ENCODE results near the gene LRRK1.

Gene LRRK1

GRCh38 chr15:100892013-100892355 is 27.2 kb upstream of the LRRK1 start:
- Histone ChIP-seq H3K79me2 (ENCODE audit: insufficient read depth, low read length) (no peaks in the 10 kb centered on the region), H3K36me3 (ENCODE audit: insufficient read depth, low read length) (no peaks in the 10 kb centered on the region), H3K9ac (ENCODE audit: low read depth, low read length) (no peak overlapping the region), H3K9me3 (ENCODE audit: insufficient read depth, low read length, severe bottlenecking) (no peaks in the 10 kb centered on the region), H3K4me1 (ENCODE audit: insufficient read depth, low read length) (no peaks in the 10 kb centered on the region), H3K27me3 (ENCODE audit: insufficient read depth, low read length, poor library complexity) (peaks cover 31% of the 10 kb centered on the region), H3K27ac (ENCODE audit: low read length) (no peak overlapping the region), H2AFZ (ENCODE audit: low read depth, low read length) (no peak overlapping the region), H3K4me3 (ENCODE audit: low read depth in 1 of 2, low read length in 2 of 2) (no peak overlapping the region), H4K20me1 (ENCODE audit: insufficient read depth, low read length) (no peaks in the 10 kb centered on the region), H3K4me2 (ENCODE audit: insufficient read depth, low read length) (no peak overlapping the region)
- no peak for DNase-seq
- no peak for ATAC-seq (ENCODE audit: insufficient read depth, low read depth)
- TF ChIP-seq CTCF (IDR thresholded peaks at IDR 0.05; ENCODE audit: borderline replicate concordance, extremely low read depth, low read length, poor library complexity, severe bottlenecking) (no peak), EZH2 (IDR thresholded peaks at IDR 0.05; ENCODE audit: borderline replicate concordance, low read depth, low read length, severe bottlenecking) (no peak)

- H3K79me2 ChIP-seq (ENCODE audit: insufficient read depth, low read length), result no peaks in the 10 kb centered on the region
- TF ChIP-seq EZH2 (IDR thresholded peaks at IDR 0.05; ENCODE audit: borderline replicate concordance, low read depth, low read length, severe bottlenecking) (no peak), CTCF (IDR thresholded peaks at IDR 0.05; ENCODE audit: borderline replicate concordance, extremely low read depth, low read length, poor library complexity, severe bottlenecking) (no peak)
- no peak for ATAC-seq (ENCODE audit: insufficient read depth, low read depth)
- H3K4me1 ChIP-seq (ENCODE audit: insufficient read depth, low read length), result no peaks in the 10 kb centered on the region
- DNase-seq, result no peak
- H2AFZ ChIP-seq (ENCODE audit: low read depth, low read length), result no peak overlapping the region
- H3K9me3 ChIP-seq (ENCODE audit: insufficient read depth, low read length, severe bottlenecking), result no peaks in the 10 kb centered on the region
- no peak overlapping the region for H3K9ac ChIP-seq (ENCODE audit: low read depth, low read length)
- no peaks in the 10 kb centered on the region for H3K36me3 ChIP-seq (ENCODE audit: insufficient read depth, low read length)
- no peak overlapping the region for H3K27ac ChIP-seq (ENCODE audit: low read length)
- no peaks in the 10 kb centered on the region for H4K20me1 ChIP-seq (ENCODE audit: insufficient read depth, low read length)
- H3K4me2 ChIP-seq (ENCODE audit: insufficient read depth, low read length), result no peak overlapping the region
- H3K4me3 ChIP-seq (ENCODE audit: low read depth in 1 of 2, low read length in 2 of 2), result no peak overlapping the region
- H3K27me3 ChIP-seq (ENCODE audit: insufficient read depth, low read length, poor library complexity), result peaks cover 30% of the 10 kb centered on the region
Observed at GRCh38 chr15:100893261-100893963, 25.7 kb upstream of the LRRK1 start.

GRCh38 chr15:100893964-100894295 is 25.2 kb upstream of the LRRK1 start:
- ATAC-seq (ENCODE audit: insufficient read depth, low read depth) (no peak), DNase-seq (no peak)
- Histone ChIP-seq H3K4me3 (ENCODE audit: low read depth in 1 of 2, low read length in 2 of 2) (no peak overlapping the region), H3K27me3 (ENCODE audit: insufficient read depth, low read length, poor library complexity) (peaks cover 27% of the 10 kb centered on the region), H3K4me2 (ENCODE audit: insufficient read depth, low read length) (no peak overlapping the region), H3K27ac (ENCODE audit: low read length) (no peak overlapping the region), H3K36me3 (ENCODE audit: insufficient read depth, low read length) (no peaks in the 10 kb centered on the region), H3K9ac (ENCODE audit: low read depth, low read length) (no peak overlapping the region), H3K4me1 (ENCODE audit: insufficient read depth, low read length) (no peaks in the 10 kb centered on the region), H3K9me3 (ENCODE audit: insufficient read depth, low read length, severe bottlenecking) (no peaks in the 10 kb centered on the region), H4K20me1 (ENCODE audit: insufficient read depth, low read length) (no peaks in the 10 kb centered on the region), H2AFZ (ENCODE audit: low read depth, low read length) (no peak overlapping the region), H3K79me2 (ENCODE audit: insufficient read depth, low read length) (no peaks in the 10 kb centered on the region)
- TF ChIP-seq CTCF (IDR thresholded peaks at IDR 0.05; ENCODE audit: borderline replicate concordance, extremely low read depth, low read length, poor library complexity, severe bottlenecking), result no peak
- no peak for TF ChIP-seq EZH2 (IDR thresholded peaks at IDR 0.05; ENCODE audit: borderline replicate concordance, low read depth, low read length, severe bottlenecking)

GRCh38 chr15:100895721-100896120 is 23.4 kb upstream of the LRRK1 start:
- Histone ChIP-seq H3K9ac (ENCODE audit: low read depth, low read length) (no peak overlapping the region), H3K4me1 (ENCODE audit: insufficient read depth, low read length) (no peaks in the 10 kb centered on the region), H3K27ac (ENCODE audit: low read length) (no peak overlapping the region), H3K27me3 (ENCODE audit: insufficient read depth, low read length, poor library complexity) (peaks cover 10% of the 10 kb centered on the region), H3K4me2 (ENCODE audit: insufficient read depth, low read length) (no peak overlapping the region), H3K9me3 (ENCODE audit: insufficient read depth, low read length, severe bottlenecking) (no peaks in the 10 kb centered on the region), H3K36me3 (ENCODE audit: insufficient read depth, low read length) (no peaks in the 10 kb centered on the region), H2AFZ (ENCODE audit: low read depth, low read length) (no peak overlapping the region), H4K20me1 (ENCODE audit: insufficient read depth, low read length) (no peaks in the 10 kb centered on the region), H3K4me3 (ENCODE audit: low read depth in 1 of 2, low read length in 2 of 2) (no peak overlapping the region), H3K79me2 (ENCODE audit: insufficient read depth, low read length) (no peaks in the 10 kb centered on the region)
- TF ChIP-seq CTCF (IDR thresholded peaks at IDR 0.05; ENCODE audit: borderline replicate concordance, extremely low read depth, low read length, poor library complexity, severe bottlenecking) (no peak), EZH2 (IDR thresholded peaks at IDR 0.05; ENCODE audit: borderline replicate concordance, low read depth, low read length, severe bottlenecking) (no peak)
- no peak for DNase-seq
- ATAC-seq (ENCODE audit: insufficient read depth, low read depth), result no peak
